ENCODE results near the gene IL34. TPM values are rescaled to one million over a fixed set of nuclear protein-coding genes. Genes with fewer than 3 reads are reported as not detected.

IL34 gene
- total and polyA plus RNA-seq, 2 of the 13 experiments (the other 11 are each of a cell fraction or from before 2014, with no cell fraction given): 1.2 to 1.3 TPM

- TF ChIP-seq REPIN1 (CRISPR knock-in tag; IDR thresholded peaks at IDR 0.05; ENCODE audit: borderline replicate concordance, low read depth): 0 out of 2 replicates have a peak, but pooled peaks have one; percentile 41
- TF ChIP-seq ZNF496 (CRISPR knock-in tag; IDR thresholded peaks at IDR 0.05; ENCODE audit: insufficient replicate concordance): no peak
- TF ChIP-seq HCFC1 (IDR thresholded peaks at IDR 0.05; ENCODE audit: low read depth, low read length): no peak
- no peak for TF ChIP-seq NFAT5 (CRISPR knock-in tag; IDR thresholded peaks at IDR 0.05)
- TF ChIP-seq ETV5 (CRISPR knock-in tag; IDR thresholded peaks at IDR 0.05; ENCODE audit: borderline replicate concordance): no peak
- peak; percentile 89 for TF ChIP-seq AGO2 (optimal IDR thresholded peaks at IDR 0.05; ENCODE audit: low read depth, low read length)
- no peak for TF ChIP-seq THAP8 (CRISPR knock-in tag; IDR thresholded peaks at IDR 0.05; ENCODE audit: borderline replicate concordance)
- TF ChIP-seq ZNF407 (CRISPR knock-in tag; IDR thresholded peaks at IDR 0.05; ENCODE audit: not compliant biosample characterization): no peak
- no peak for TF ChIP-seq ZNF598 (CRISPR knock-in tag; IDR thresholded peaks at IDR 0.05; ENCODE audit: borderline replicate concordance)
- no peak for TF ChIP-seq ZMYM3 (CRISPR knock-in tag; IDR thresholded peaks at IDR 0.05)
- no peak for TF ChIP-seq ZNF660 (CRISPR knock-in tag; IDR thresholded peaks at IDR 0.05; ENCODE audit: borderline replicate concordance, low read depth)
- TF ChIP-seq ZNF713 (CRISPR knock-in tag; IDR thresholded peaks at IDR 0.05): no peak
- no peak for TF ChIP-seq ZNF33A (CRISPR knock-in tag; IDR thresholded peaks at IDR 0.05; ENCODE audit: borderline replicate concordance)
- no peak for TF ChIP-seq RFX3 (CRISPR knock-in tag; IDR thresholded peaks at IDR 0.05)
These were observed 18.2 kb downstream of the IL34 start (continued) for GRCh38 chr16:70664325-70665112.
